Left colon (tissue), 2 donors: ENCODE data around the gene LTBP3. TPM values are rescaled to one million over a fixed set of nuclear protein-coding genes. Genes with fewer than 3 reads are reported as not detected.

Experiments used
- ATAC-seq: fragments of 200-7000 bp; cut with Tn5 transposase; one replicate; pipeline ENCODE4 v1.9.1; 2020; ENCODE audit warnings: mild to moderate bottlenecking, moderate library complexity
- DNase-seq, 2 donors: peaks; one replicate each; pipeline ENCODE4 v3.0.0-alpha.2; 2020
- intact Hi-C, 2 donors: fragments of 100-400 bp; cut with DNase I in 1 of 2; cut with micrococcal nuclease in 1 of 2; formaldehyde crosslinking; loops; one replicate each; pipeline versions ENCODE4 v1.11.2 to v1.14.0; 2022; cut with DNase I, micrococcal nuclease
- total RNA-seq, 2 donors: library from RNA; stranded (reverse); fragmentation: NEBNext Ultra II Directional; extraction: Animal tissue kit (Norgen Biotek cat#: 25700); gene quantifications; one replicate each; pipeline ENCODE4 v1.2.1, GENCODE V29; 2021
- donor health status: DM: no; HTN: no; CAD: no.
- donor health status: DM: yes; HTN: yes; CAD: no.

The LTBP3 gene
- total RNA-seq, 2 donors from 2014 or later: 24.9 to 42.9 TPM

DNA sequence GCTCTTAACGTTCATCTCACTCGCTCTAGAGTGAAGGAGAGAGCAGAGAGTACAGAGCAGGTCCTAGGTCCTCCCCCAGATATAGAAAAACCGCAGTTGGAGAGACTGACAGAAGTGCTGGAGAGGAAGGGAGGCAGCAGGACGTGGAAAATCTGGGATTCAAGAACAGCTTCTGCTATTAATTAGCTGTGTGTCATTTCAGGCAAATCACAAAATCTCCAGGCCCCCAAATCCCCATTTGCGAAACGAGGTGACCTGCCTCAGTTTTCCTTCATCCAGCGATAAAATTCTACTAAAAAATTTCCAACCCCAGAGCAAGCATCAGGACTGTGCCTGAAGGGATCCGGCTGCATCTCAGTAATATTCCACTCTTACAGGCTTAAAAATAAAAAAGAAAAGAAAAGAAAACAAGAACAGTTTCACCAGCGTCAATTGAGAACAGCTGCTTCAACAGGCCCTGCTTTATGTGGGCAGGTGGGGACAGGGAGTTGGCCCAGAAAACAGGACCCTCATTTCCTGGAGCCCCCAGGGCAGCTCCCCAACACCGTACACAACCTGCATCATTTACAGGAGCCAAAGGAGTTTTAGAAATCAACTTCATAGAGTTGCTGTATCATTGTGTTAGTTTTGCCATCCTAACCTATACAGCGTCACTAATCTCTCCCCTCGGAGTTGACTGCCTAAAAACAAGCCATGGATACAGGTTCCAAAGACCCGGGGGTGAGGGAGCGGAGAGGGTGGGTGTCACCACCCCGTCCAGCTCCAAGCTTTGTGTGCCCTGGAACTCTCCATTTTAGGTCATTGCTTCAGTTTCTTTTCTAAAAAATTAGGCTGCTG is 61.6 kb downstream of the LTBP3 start:
- DNase-seq: peak in 1 of 2 donors; percentile 28
- intact Hi-C loops: loop anchor here in 1 of 2 donors (5.0 kb wide), 1 partner anchor 74 kb away; the partner anchor contains the start of gene NEAT1
- ATAC-seq: no peak

DNA sequence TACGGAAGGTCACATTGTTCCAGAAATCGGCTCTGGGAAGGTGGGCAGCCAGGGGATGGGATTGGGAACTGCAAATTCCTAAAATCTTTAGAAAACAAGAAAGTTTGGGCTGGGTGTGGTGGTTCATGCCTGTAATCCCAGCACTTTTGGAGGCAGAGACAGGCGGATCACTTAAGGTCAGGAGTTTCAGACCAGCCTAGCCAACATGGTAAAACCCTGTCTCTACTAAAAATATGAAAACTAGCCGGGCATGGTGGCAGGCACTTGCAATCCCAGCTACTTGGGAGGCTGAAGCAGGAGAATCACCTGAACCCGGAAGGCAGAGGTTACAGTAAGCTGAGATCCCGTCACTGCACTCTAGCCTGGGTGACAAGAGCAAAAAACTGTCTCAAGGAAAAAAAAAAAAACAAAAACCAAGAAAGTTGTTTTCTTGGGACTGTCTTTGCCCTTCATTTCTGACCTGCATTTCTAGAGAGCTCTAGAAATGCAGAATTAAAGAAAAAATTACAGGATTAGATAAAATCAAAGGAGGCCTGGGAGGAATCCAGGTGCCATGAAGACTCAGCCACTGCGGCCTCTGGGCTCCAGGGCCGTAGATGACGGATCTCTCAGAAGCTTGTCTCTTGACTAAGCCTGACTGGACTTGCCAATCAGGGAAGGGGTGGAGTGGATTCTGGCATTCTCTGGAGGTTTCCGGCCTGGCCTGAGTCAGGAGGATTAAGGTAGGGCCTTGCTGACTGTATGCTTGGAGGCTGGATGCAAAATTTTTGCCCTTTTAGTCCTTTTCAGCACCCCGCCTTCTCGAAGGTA is 64.6 kb downstream of the LTBP3 start:
- peak; percentile 66 to 81 for DNase-seq

GRCh38 chr11:65492637-65493366 is 65.4 kb downstream of the LTBP3 start:
- intact Hi-C loops: loop anchor here in 1 of 2 donors (2.0 kb wide), 1 partner anchor 16 kb away; no protein-coding TSS in a partner anchor
- ATAC-seq: peak; percentile 34
- peak; percentile 84 to 90 for DNase-seq

More for the DNA sequence above, 64.6 kb downstream of the LTBP3 start:
- intact Hi-C loops: loop anchor here in 1 of 2 donors (2.0 kb wide), 1 partner anchor 17 kb away; no protein-coding TSS in a partner anchor
- peak; percentile 10 for ATAC-seq

DNA sequence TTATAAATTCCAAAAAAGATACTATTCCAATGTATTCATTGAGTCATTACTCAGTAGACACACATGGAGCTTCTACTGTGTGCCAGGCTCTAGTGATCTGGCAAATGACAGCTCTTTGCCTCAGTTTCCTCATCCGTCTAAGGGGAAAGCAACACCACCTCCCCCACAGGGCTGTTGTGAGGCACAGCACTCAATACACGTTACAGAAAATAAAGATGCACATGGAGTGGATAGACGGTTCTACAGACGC is 65.8 kb downstream of the LTBP3 start:
- DNase-seq (no peak), ATAC-seq (no peak)
- intact Hi-C loops: loop anchor here in 1 of 2 donors (2.0 kb wide), 1 partner anchor 16 kb away; no protein-coding TSS in a partner anchor

- intact Hi-C loops: loop anchor here in 1 of 2 donors (2.0 kb wide), 1 partner anchor 15 kb away; no protein-coding TSS in a partner anchor
- ATAC-seq (peak; percentile 58), DNase-seq (peak; percentile 86 to 90)
Observed at GRCh38 chr11:65491614-65492386, 66.4 kb downstream of the LTBP3 start.

DNA sequence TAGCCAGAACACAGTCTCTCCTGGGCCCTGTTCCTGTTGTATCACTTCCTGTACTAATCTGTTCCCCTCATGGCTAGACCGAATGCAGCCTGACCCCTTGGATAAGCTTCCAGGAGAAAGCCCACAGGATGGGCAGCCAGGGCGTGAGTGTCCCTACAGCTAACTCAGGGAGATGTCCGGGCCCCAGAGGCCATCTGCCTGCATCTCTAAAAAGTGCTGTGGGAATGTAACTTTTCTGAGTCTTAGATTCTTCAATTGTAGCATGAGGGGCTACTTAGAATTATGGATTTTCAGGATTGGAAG is 67.0 kb downstream of the LTBP3 start:
- ATAC-seq (no peak), DNase-seq (no peak)
- intact Hi-C loops: no loop called here

DNA sequence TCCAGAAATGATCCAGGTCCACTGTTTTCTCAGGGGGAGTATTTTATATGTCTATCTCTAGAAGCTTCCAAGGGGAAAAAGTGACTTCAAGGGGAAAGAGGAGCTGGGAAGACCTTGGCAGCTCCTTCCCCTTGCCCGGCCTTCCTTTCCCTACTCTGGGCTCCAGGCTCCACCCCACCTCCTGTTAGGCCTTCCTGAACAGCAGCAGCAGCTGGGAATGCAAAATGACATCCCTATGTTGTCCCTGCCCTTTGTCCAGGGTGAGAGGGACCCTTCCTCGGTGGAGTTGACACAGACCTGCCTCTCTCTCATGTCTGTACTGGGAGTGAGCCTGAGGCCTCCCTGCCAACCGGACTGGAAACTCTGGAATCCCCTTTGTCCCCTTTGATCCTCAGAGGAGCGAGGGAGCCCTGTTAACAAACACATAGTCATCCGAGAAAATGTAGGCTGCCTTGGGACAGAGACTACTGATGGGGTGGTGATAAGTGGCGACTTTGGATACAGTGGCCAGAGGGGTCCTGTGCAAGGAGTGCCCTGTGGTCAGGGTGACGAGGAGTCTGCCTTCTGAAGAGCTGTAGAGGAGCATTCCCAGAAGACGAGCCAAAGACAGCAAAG is 68.3 kb downstream of the LTBP3 start:
- DNase-seq (peak; percentile 53 to 68), ATAC-seq (peak; percentile 11)
- intact Hi-C loops: no loop called here

DNA sequence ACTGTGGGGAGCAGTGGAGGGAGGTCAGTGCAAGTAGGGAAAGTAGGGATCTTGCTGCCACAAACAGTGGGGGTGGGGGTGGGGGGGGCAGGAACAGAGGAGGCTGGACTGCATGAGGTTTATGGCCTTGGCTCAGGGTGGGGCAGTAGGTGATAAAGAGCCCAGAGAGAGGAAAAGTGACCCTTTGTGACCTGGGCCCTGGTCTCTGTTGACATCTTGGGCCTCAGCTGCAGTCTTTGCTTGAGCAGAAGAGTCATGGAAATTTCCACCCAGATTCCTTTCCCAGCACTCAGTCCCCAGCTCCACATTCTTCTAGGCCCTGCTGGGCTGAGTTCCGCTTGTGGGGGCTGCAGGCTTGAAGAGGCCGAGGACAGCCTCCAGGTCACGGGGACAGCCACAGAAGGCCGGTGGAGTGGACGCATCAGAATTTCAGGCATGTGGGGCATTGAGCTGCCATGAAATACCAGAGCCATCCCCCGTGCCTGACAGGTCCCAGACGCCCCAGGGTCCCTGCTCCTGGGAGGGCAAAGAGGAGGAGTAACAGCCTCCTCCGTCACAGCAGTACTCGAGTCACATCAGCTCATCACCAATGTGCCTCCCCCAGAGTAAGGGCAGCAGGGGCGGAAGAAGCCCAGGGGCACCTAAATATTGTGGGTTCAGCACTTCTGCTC is 69.0 kb downstream of the LTBP3 start:
- ATAC-seq: peak; percentile 15
- peak; percentile 56 to 67 for DNase-seq
- intact Hi-C loops: no loop called here

Other genes with a start within 250 kb of the LTBP3 start
- 10 to 100 TPM; 10.3 to 16.2 TPM for gene CDC42EP2, start 243.5 kb downstream of the LTBP3 start, total RNA-seq
- 10 to 100 TPM; 25.9 to 33.1 TPM for gene DPF2, start 224.5 kb downstream of the LTBP3 start, total RNA-seq
- under 1 TPM; 0.20 to 0.61 TPM for gene TIGD3, start 203.6 kb downstream of the LTBP3 start, total RNA-seq
- gene SLC25A45, start 175.7 kb downstream of the LTBP3 start, total RNA-seq: 1 to 10 TPM; 5.8 to 8.4 TPM
- gene FRMD8, start 171.7 kb downstream of the LTBP3 start, total RNA-seq: 10 to 100 TPM; 38.1 to 42.2 TPM
- gene NEAT1, start 135.6 kb downstream of the LTBP3 start, total RNA-seq: 1,000 to 10,000 TPM in 1 of 2 donors, 100 to 1,000 TPM in 1; 818 to 1,135 TPM
- 1,000 to 10,000 TPM; 7,483 to 9,013 TPM for gene MALAT1, start 59.3 kb downstream of the LTBP3 start, total RNA-seq
- gene SCYL1, start 33.3 kb downstream of the LTBP3 start, total RNA-seq: 10 to 100 TPM; 58.4 to 70.8 TPM
- gene ZNRD2, start 12.1 kb upstream of the LTBP3 start, total RNA-seq: 10 to 100 TPM; 15.4 to 18.5 TPM
- 10 to 100 TPM; 24.4 to 33.8 TPM for gene FAM89B, start 14.2 kb upstream of the LTBP3 start, total RNA-seq
- 10 to 100 TPM; 78.7 to 89.7 TPM for gene EHBP1L1, start 17.7 kb upstream of the LTBP3 start, total RNA-seq
- 1 to 10 TPM in 1 of 2 donors, under 1 TPM in 1; 0.40 to 1.3 TPM for gene KCNK7, start 37.4 kb upstream of the LTBP3 start, total RNA-seq
- 100 to 1,000 TPM in 1 of 2 donors, 10 to 100 TPM in 1; 94.7 to 101 TPM for gene MAP3K11, start 55.9 kb upstream of the LTBP3 start, total RNA-seq
- 10 to 100 TPM; 47.8 to 56.0 TPM for gene PCNX3, start 57.4 kb upstream of the LTBP3 start, total RNA-seq
- 10 to 100 TPM; 25.5 to 34.3 TPM for gene SIPA1, start 79.7 kb upstream of the LTBP3 start, total RNA-seq
- 10 to 100 TPM; 57.6 to 62.9 TPM for gene RELA, start 104.6 kb upstream of the LTBP3 start, total RNA-seq
- 10 to 100 TPM; 70.8 to 72.3 TPM for gene KAT5, start 153.9 kb upstream of the LTBP3 start, total RNA-seq
- gene RNASEH2C, start 162.4 kb upstream of the LTBP3 start, total RNA-seq: 10 to 100 TPM; 23.7 to 31.2 TPM
- gene AP5B1, start 222.6 kb upstream of the LTBP3 start, total RNA-seq: 10 to 100 TPM; 21.7 to 22.4 TPM
- 10 to 100 TPM; 29.5 to 35.9 TPM for gene OVOL1, start 228.7 kb upstream of the LTBP3 start, total RNA-seq